Measurements from ENCODE around the gene DCTD. TPM values are rescaled to one million over a fixed set of nuclear protein-coding genes. Genes with fewer than 3 reads are reported as not detected.

Gene DCTD
- total RNA-seq, 6 donors from 2014 or later = 31.2 to 96.4 (median 70.7) TPM

DNA sequence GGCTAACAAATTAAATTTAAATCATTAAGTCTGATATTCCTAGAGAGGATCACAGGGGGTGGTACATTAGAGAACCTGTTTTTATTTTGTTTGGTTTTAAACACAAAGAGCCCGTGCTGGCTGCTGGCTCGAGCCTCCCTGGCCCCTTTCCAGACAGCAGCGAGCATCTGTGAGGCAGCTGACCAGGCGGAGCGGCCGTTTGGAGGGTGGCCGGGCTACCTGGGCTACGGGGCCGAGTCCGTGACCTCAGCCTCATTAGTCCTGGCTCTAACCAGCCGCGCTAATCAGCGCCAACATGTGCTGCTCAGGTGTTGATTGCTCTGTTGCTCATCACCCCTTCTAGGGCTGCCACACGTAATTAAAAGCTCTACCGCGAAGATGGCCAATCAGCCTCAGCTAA is 35.3 kb downstream of the DCTD start:
- Histone ChIP-seq H3K27me3 (no peaks in the 10 kb centered on the region), H3K36me3 (peaks cover 0 to 23% (median 7%) of the 10 kb centered on the region in 4 donors), H3K27ac (no peak overlapping the region), H3K4me1 (no peaks in the 10 kb centered on the region), H3K9me3 (no peaks in the 10 kb centered on the region), H3K4me3 (no peak overlapping the region)
- DNase-seq = peak in 1 of 2 donors; percentile 50
- TF ChIP-seq POLR2A (IDR thresholded peaks at IDR 0.05) (no peak), EP300 (IDR thresholded peaks at IDR 0.05) (no peak), POLR2AphosphoS5 (IDR thresholded peaks at IDR 0.05) (no peak)
- TF ChIP-seq, protein P1, sequence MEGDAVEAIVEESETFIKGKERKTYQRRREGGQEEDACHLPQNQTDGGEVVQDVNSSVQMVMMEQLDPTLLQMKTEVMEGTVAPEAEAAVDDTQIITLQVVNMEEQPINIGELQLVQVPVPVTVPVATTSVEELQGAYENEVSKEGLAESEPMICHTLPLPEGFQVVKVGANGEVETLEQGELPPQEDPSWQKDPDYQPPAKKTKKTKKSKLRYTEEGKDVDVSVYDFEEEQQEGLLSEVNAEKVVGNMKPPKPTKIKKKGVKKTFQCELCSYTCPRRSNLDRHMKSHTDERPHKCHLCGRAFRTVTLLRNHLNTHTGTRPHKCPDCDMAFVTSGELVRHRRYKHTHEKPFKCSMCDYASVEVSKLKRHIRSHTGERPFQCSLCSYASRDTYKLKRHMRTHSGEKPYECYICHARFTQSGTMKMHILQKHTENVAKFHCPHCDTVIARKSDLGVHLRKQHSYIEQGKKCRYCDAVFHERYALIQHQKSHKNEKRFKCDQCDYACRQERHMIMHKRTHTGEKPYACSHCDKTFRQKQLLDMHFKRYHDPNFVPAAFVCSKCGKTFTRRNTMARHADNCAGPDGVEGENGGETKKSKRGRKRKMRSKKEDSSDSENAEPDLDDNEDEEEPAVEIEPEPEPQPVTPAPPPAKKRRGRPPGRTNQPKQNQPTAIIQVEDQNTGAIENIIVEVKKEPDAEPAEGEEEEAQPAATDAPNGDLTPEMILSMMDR (IDR thresholded peaks at IDR 0.05) = no peak
- 76 to 95% methylated on average over 16 of the region's 16 CpGs for WGBS, 2 donors
- ATAC-seq (ENCODE audit: low FRiP score in 2 of 2) = no peak

DNA sequence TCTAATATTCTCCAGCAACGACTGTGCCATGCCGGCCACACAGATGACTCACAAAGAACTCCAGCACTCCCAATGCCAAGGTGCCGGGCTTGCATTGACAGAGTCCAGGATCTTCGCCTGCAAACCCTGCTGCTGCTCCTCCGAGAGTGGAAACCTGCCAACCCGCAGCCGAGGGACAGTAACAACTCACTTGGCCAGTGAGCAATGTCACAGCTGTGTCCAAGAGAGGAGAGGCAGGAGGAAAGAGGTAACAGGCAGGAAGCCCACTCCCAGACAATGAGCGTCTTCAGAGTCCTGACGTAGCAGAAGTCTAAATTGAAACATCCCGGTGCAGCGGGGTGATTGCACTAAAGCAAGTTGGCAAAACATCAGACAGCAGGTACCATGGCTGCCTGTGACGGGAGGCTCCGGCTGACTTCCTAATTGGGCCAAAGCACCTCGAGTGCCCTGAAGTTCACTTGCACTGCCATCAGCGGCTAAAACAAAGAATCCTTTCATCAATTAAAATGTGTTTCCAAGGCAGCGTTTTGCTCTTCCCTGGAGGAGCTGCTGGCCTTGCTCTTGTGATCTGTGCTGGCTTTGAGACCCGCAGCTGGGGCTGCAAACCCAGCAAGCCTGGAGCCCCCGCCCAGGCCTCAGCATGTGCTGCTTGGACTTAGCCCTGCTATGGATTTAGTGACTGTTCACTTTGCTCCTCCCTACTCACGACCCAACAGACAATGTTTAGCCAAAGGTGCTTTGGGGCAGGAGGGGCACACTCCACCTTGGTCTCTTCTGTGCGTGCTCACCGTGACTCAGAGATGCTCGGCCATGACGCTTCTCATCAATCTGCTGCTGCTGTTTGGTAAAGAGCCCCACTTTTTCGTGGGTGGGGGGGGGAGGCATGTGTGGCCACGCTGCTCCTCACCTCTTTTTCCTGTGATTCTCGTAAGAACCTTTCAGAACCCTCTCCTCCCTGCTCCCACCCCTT is 36.5 kb downstream of the DCTD start:
- Histone ChIP-seq H3K9me3 (no peaks in the 10 kb centered on the region), H3K27me3 (no peaks in the 10 kb centered on the region), H3K4me1 (no peaks in the 10 kb centered on the region), H3K27ac (no peak overlapping the region), H3K36me3 (peaks cover 0 to 25% (median 3%) of the 10 kb centered on the region in 4 donors), H3K4me3 (no peak overlapping the region)
- DNase-seq = peak in 1 of 2 donors; percentile 20
- WGBS, 2 donors = 76 to 85% methylated on average over 22 to 23 of the region's 26 CpGs
- no peak for TF ChIP-seq POLR2A (IDR thresholded peaks at IDR 0.05)
- no peak for TF ChIP-seq POLR2AphosphoS5 (IDR thresholded peaks at IDR 0.05)
- no peak for TF ChIP-seq EP300 (IDR thresholded peaks at IDR 0.05)
- TF ChIP-seq, protein P1 (IDR thresholded peaks at IDR 0.05) = no peak
- no peak for ATAC-seq (ENCODE audit: low FRiP score in 2 of 2)

DNA sequence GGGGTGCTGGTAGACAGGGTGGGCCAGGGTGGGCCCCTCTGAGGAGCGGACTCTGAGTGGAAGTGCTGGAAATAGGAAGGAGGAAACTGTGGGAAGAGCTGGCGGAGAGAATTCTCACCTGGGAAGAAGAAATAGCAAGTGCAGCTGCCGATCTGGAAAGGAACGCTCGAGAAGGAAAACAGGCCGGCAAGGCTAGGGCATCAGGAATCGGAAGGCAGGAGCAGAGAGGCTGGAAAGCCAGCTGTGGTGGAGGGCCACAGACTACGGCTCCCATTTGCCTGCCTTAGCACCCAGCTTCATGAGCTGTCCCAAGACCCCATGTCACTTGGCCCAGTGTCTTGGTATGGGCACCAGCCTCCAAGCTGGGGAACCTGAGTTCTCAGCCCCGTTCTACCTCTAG is 37.3 kb downstream of the DCTD start:
- Histone ChIP-seq H3K9me3 (no peaks in the 10 kb centered on the region), H3K27me3 (no peaks in the 10 kb centered on the region), H3K4me1 (no peaks in the 10 kb centered on the region), H3K36me3 (peaks cover 0 to 21% (median under 1%) of the 10 kb centered on the region in 4 donors), H3K4me3 (no peak overlapping the region), H3K27ac (no peak overlapping the region)
- WGBS, 2 donors = 92 to 94% methylated on average over 9 of the region's 9 CpGs
- DNase-seq (peak in 1 of 2 donors; percentile 15), ATAC-seq (ENCODE audit: low FRiP score in 2 of 2) (no peak)
- TF ChIP-seq, protein P1 (IDR thresholded peaks at IDR 0.05) = no peak
- TF ChIP-seq POLR2A (IDR thresholded peaks at IDR 0.05) = no peak

DNA sequence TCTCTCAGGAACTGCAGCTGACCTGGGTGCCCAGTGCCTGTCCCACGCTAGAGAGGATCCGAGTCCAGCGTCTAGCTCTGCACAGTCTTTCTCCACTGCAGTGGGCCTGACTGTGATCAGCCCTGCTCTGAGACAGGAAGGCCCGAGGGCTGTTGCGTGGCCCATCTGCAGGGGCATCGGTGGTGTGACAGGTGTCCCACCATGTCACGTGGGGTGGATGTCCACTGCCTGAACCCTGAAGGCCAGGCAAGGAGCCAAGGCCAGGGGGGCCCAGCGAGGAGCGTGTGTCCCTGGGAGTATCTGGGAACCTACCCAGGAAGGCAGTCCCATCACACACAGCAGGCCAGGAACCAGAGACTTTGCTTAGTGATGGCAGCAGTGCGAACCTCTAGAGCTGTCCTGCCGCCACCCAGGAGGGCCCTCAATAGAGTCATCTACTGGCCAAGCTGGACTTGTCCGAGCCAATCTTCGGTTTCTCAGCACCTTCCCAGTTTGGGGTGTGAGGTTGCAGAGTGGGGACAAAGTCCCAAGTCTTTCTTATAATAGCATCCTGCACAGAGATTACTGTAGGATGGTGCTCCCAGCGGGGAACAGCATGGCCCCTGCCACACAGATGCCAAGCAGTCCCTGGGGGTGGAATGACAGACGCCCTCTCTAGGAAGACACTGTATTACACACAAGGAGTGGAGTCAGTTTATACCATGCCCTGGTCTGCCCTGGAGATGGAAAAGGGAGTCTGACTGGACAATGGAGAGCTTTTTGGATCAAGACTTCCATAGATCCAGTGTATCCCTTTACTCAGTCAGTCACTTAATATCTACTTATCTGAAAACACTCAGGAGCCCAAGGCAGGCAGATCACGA is 38.3 kb downstream of the DCTD start:
- TF ChIP-seq EP300 (IDR thresholded peaks at IDR 0.05) (no peak), POLR2AphosphoS5 (IDR thresholded peaks at IDR 0.05) (no peak), POLR2A (IDR thresholded peaks at IDR 0.05) (no peak)
- TF ChIP-seq, protein P1 (IDR thresholded peaks at IDR 0.05) = no peak
- ATAC-seq (ENCODE audit: low FRiP score in 2 of 2) (peak in 1 of 2 donors; percentile 9), DNase-seq (peak in 1 of 2 donors; percentile 50)
- no peaks in the 10 kb centered on the region for H3K27me3 ChIP-seq
- H3K4me1 ChIP-seq = no peaks in the 10 kb centered on the region
- no peak overlapping the region for H3K4me3 ChIP-seq
- H3K36me3 ChIP-seq = peaks cover 0 to 15% (median 0%) of the 10 kb centered on the region in 4 donors
- 90% methylated on average over 7 to 16 of the region's 16 CpGs for WGBS, 2 donors
- H3K9me3 ChIP-seq = no peaks in the 10 kb centered on the region
- H3K27ac ChIP-seq = no peak overlapping the region
